Choroid plexus epithelial cell (primary cell): ENCODE data around the gene ADGRD1.

Experiments used
- DNase-seq: peaks from one replicate; pipeline ENCODE4 v3.0.0-alpha.2; 2010; ENCODE audit warnings: low read depth
- H3K4me3 ChIP-seq: 2 replicates; pipeline ENCODE4 v1.5.1; 2011; ENCODE audit warnings: low read depth, mild to moderate bottlenecking, control low read depth, low read length, moderate library complexity
- CTCF ChIP-seq: conservative IDR thresholded peaks from 2 replicates; pipeline ENCODE4 v1.5.1; 2011; ENCODE audit warnings: low read depth, mild to moderate bottlenecking, control low read depth, inconsistent platforms, low read length, moderate library complexity

Gene ADGRD1

GRCh38 chr12:130976171-130976720, 22.5 kb downstream of the ADGRD1 start:
- no peak overlapping the region for H3K4me3 ChIP-seq
- TF ChIP-seq CTCF = no peak
- no peak for DNase-seq

- no peak for TF ChIP-seq CTCF
- no peak overlapping the region for H3K4me3 ChIP-seq
- DNase-seq = no peak
These were observed 23.5 kb downstream of the ADGRD1 start for GRCh38 chr12:130977046-130977742.

GRCh38 chr12:130977743-130978095, 24.0 kb downstream of the ADGRD1 start:
- no peak for DNase-seq
- TF ChIP-seq CTCF = no peak
- H3K4me3 ChIP-seq = no peak overlapping the region

- DNase-seq = no peak
- no peak for TF ChIP-seq CTCF
- no peak overlapping the region for H3K4me3 ChIP-seq
These were observed 25.1 kb downstream of the ADGRD1 start for GRCh38 chr12:130978785-130979184.

GRCh38 chr12:130981074-130981742, 27.5 kb downstream of the ADGRD1 start:
- no peak for TF ChIP-seq CTCF
- DNase-seq = no peak
- no peak overlapping the region for H3K4me3 ChIP-seq

GRCh38 chr12:130981911-130982310, 28.2 kb downstream of the ADGRD1 start:
- no peak overlapping the region for H3K4me3 ChIP-seq
- no peak for DNase-seq
- TF ChIP-seq CTCF = no peak
